HG03135 (cell line): ENCODE measurements around the gene CYP19A1.

Experiments used
- ATAC-seq: cut with Tn5 transposase; IDR thresholded peaks from one replicate; pipeline ENCODE4 v1.9.1; 2021; ENCODE audit warnings: mild to moderate bottlenecking, moderate library complexity; ENCODE audit not compliant: unreplicated experiment

CYP19A1 gene

GRCh38 chr15:51224428-51224827 lies 114.0 kb downstream of the CYP19A1 start:
- no peak for ATAC-seq

- ATAC-seq = no peak
Measured at GRCh38 chr15:51223771-51224229, 114.6 kb downstream of the CYP19A1 start.

GRCh38 chr15:51218299-51218938 lies 120.0 kb downstream of the CYP19A1 start:
- no peak for ATAC-seq

- ATAC-seq = no peak
Measured at GRCh38 chr15:51212909-51213308, 125.5 kb downstream of the CYP19A1 start.

GRCh38 chr15:51212239-51212638 lies 126.2 kb downstream of the CYP19A1 start:
- ATAC-seq = no peak

- ATAC-seq = no peak
Measured at GRCh38 chr15:51205050-51205975, 133.1 kb downstream of the CYP19A1 start.

GRCh38 chr15:51203797-51204196 lies 134.6 kb downstream of the CYP19A1 start:
- ATAC-seq = no peak

- ATAC-seq = no peak
Measured at GRCh38 chr15:51202783-51203182, 135.6 kb downstream of the CYP19A1 start.

- ATAC-seq = no peak
Measured at GRCh38 chr15:51201581-51201980, 136.8 kb downstream of the CYP19A1 start.

GRCh38 chr15:51200792-51201191 lies 137.6 kb downstream of the CYP19A1 start:
- ATAC-seq = no peak

- ATAC-seq = no peak
Measured at GRCh38 chr15:51199541-51199940, 138.9 kb downstream of the CYP19A1 start.

GRCh38 chr15:51198701-51199232 lies 139.6 kb downstream of the CYP19A1 start:
- ATAC-seq = no peak

- ATAC-seq = no peak
Measured at GRCh38 chr15:51195459-51195858, 142.9 kb downstream of the CYP19A1 start.

GRCh38 chr15:51193979-51194378 lies 144.4 kb downstream of the CYP19A1 start:
- no peak for ATAC-seq

- no peak for ATAC-seq
Measured at GRCh38 chr15:51193526-51193925, 144.9 kb downstream of the CYP19A1 start.

- no peak for ATAC-seq
Measured at GRCh38 chr15:51192521-51193280, 145.7 kb downstream of the CYP19A1 start.

GRCh38 chr15:51191766-51192165 lies 146.6 kb downstream of the CYP19A1 start:
- no peak for ATAC-seq

GRCh38 chr15:51191072-51191670 lies 147.2 kb downstream of the CYP19A1 start:
- no peak for ATAC-seq

- no peak for ATAC-seq
Measured at GRCh38 chr15:51190424-51191068, 147.8 kb downstream of the CYP19A1 start.
